Spinal cord (tissue), 10 donors: ENCODE results near the gene GOLGA6L2. TPM values are rescaled to one million over a fixed set of nuclear protein-coding genes. Genes with fewer than 3 reads are reported as not detected.
"Not testable (repeated sequence)": the region's sequence is repeated elsewhere in the genome, so short reads cannot be mapped to it uniquely, and the experiment has no call there.

Experiments
- DNase-seq, 6 donors: peaks; one replicate each; pipeline versions ENCODE4 v3.0.0 to v3.0.0-alpha.2; 2013 to 2015; ENCODE audit warnings: low spot score in 6 of 6, low read depth in 4 of 6
- H3K27ac ChIP-seq: one replicate; pipeline ENCODE4 v1.5.1; 2013; ENCODE audit warnings: low read depth, low read length, control low read depth
- H3K27me3 ChIP-seq: one replicate; pipeline ENCODE4 v1.6.1; 2013; ENCODE audit warnings: low read length; ENCODE audit not compliant: control insufficient read depth, insufficient read depth
- H3K36me3 ChIP-seq: one replicate; pipeline ENCODE4 v1.6.1; 2013; ENCODE audit warnings: low read length; ENCODE audit not compliant: control insufficient read depth, insufficient read depth
- H3K4me1 ChIP-seq: one replicate; pipeline ENCODE4 v1.6.1; 2013; ENCODE audit warnings: low read length; ENCODE audit not compliant: control insufficient read depth, insufficient read depth
- H3K4me3 ChIP-seq: one replicate; pipeline ENCODE4 v1.5.1; 2013; ENCODE audit warnings: low read depth, low read length, control low read depth
- H3K9me3 ChIP-seq: one replicate; pipeline ENCODE4 v1.6.1; 2013; ENCODE audit warnings: low read length; ENCODE audit not compliant: control insufficient read depth, insufficient read depth
- WGBS: methylation state at CpG from one replicate; pipeline ENCODE4 v1.1.5; 2013; ENCODE audit warnings: missing lambda C conversion rate; ENCODE audit not compliant: insufficient coverage; 5-methylcytosine and 5-hydroxymethylcytosine counted together
- polyA plus RNA-seq, 2 donors: library from polyadenylated mRNA; unstranded; fragments of 120-200 nt; gene quantifications; one replicate each; pipeline ENCODE4 v1.2.1, GENCODE V29; 2013; ENCODE audit not compliant: insufficient read length in 2 of 2
- total RNA-seq, 2 donors: library from RNA; depleted of rRNA in 1 of 2; stranded (reverse); fragments of 120-200 nt in 1 of 2; fragments of >200 nt in 1 of 2; gene quantifications; one replicate each; pipeline versions ENCODE4 v1.2.3 to v1.2.4, GENCODE V29; 2013 to 2014
- donor health status: healthy.

The GOLGA6L2 gene
- total and polyA plus RNA-seq, 4 donors: 0.35 to 0.60 TPM; not detected in 2

GRCh38 chr15:23412881-23413600, 34.0 kb downstream of the GOLGA6L2 start:
- WGBS: no CpG with 5 or more reads among the region's 5 CpGs
- not testable (repeated sequence) for H3K4me3 ChIP-seq, H3K27ac ChIP-seq, H3K27me3 ChIP-seq, H3K9me3 ChIP-seq, DNase-seq, H3K36me3 ChIP-seq, H3K4me1 ChIP-seq

GRCh38 chr15:23411841-23412240, 35.2 kb downstream of the GOLGA6L2 start:
- Histone ChIP-seq H3K9me3 (no peaks in the 10 kb centered on the region), H3K27ac (no peak overlapping the region), H3K36me3 (no peaks in the 10 kb centered on the region), H3K4me3 (no peak overlapping the region), H3K4me1 (no peaks in the 10 kb centered on the region), H3K27me3 (no peaks in the 10 kb centered on the region)
- no peak for DNase-seq
- 65% methylated on average over 9 of the region's 10 CpGs for WGBS

GRCh38 chr15:23403550-23403949, 43.5 kb downstream of the GOLGA6L2 start:
- H3K9me3 ChIP-seq: no peaks in the 10 kb centered on the region
- no peaks in the 10 kb centered on the region for H3K27me3 ChIP-seq
- H3K36me3 ChIP-seq: no peaks in the 10 kb centered on the region
- H3K27ac ChIP-seq: no peak overlapping the region
- no peak overlapping the region for H3K4me3 ChIP-seq
- no peak for DNase-seq
- H3K4me1 ChIP-seq: no peaks in the 10 kb centered on the region
- WGBS: 83% methylated on average over 3 of the region's 4 CpGs

GRCh38 chr15:23402544-23402943, 44.5 kb downstream of the GOLGA6L2 start:
- Histone ChIP-seq H3K4me1 (no peaks in the 10 kb centered on the region), H3K27ac (no peak overlapping the region), H3K9me3 (no peaks in the 10 kb centered on the region), H3K36me3 (no peaks in the 10 kb centered on the region), H3K27me3 (no peaks in the 10 kb centered on the region), H3K4me3 (no peak overlapping the region)
- 76% methylated on average over 5 of the region's 5 CpGs for WGBS
- no peak for DNase-seq

- no peaks in the 10 kb centered on the region for H3K36me3 ChIP-seq
- 77% methylated on average over 2 of the region's 2 CpGs for WGBS
- H3K27me3 ChIP-seq: no peaks in the 10 kb centered on the region
- H3K27ac ChIP-seq: no peak overlapping the region
- DNase-seq: no peak
- no peaks in the 10 kb centered on the region for H3K9me3 ChIP-seq
- no peaks in the 10 kb centered on the region for H3K4me1 ChIP-seq
- no peak overlapping the region for H3K4me3 ChIP-seq
Measured at GRCh38 chr15:23402140-23402539, 44.9 kb downstream of the GOLGA6L2 start.

- H3K4me1 ChIP-seq: no peaks in the 10 kb centered on the region
- DNase-seq: no peak
- H3K4me3 ChIP-seq: no peak overlapping the region
- 75% methylated on average over 8 of the region's 8 CpGs for WGBS
- H3K27me3 ChIP-seq: no peaks in the 10 kb centered on the region
- H3K27ac ChIP-seq: no peak overlapping the region
- H3K36me3 ChIP-seq: no peaks in the 10 kb centered on the region
- no peaks in the 10 kb centered on the region for H3K9me3 ChIP-seq
Measured at GRCh38 chr15:23401627-23402026, 45.4 kb downstream of the GOLGA6L2 start.

- 91% methylated on average over 4 of the region's 5 CpGs for WGBS
- not testable (repeated sequence) for H3K4me3 ChIP-seq, H3K4me1 ChIP-seq, H3K9me3 ChIP-seq, H3K27ac ChIP-seq, H3K36me3 ChIP-seq, H3K27me3 ChIP-seq, DNase-seq
Measured at GRCh38 chr15:23399207-23399606, 47.8 kb downstream of the GOLGA6L2 start.

- WGBS: 100% methylated on average over 1 of the region's 4 CpGs
- not testable (repeated sequence) for H3K9me3 ChIP-seq, H3K27ac ChIP-seq, H3K36me3 ChIP-seq, H3K4me1 ChIP-seq, H3K27me3 ChIP-seq, H3K4me3 ChIP-seq, DNase-seq
Measured at GRCh38 chr15:23398357-23398756, 48.7 kb downstream of the GOLGA6L2 start.

- H3K9me3 ChIP-seq: no peaks in the 10 kb centered on the region
- no peak overlapping the region for H3K27ac ChIP-seq
- no peaks in the 10 kb centered on the region for H3K36me3 ChIP-seq
- DNase-seq: no peak
- 85% methylated on average over 7 of the region's 7 CpGs for WGBS
- H3K27me3 ChIP-seq: no peaks in the 10 kb centered on the region
- H3K4me1 ChIP-seq: no peaks in the 10 kb centered on the region
- no peak overlapping the region for H3K4me3 ChIP-seq
Measured at GRCh38 chr15:23397779-23398178, 49.3 kb downstream of the GOLGA6L2 start.

- H3K36me3 ChIP-seq: no peaks in the 10 kb centered on the region
- WGBS: 75% methylated on average over 3 of the region's 5 CpGs
- no peaks in the 10 kb centered on the region for H3K9me3 ChIP-seq
- no peak overlapping the region for H3K27ac ChIP-seq
- no peaks in the 10 kb centered on the region for H3K4me1 ChIP-seq
- H3K4me3 ChIP-seq: no peak overlapping the region
- H3K27me3 ChIP-seq: no peaks in the 10 kb centered on the region
- no peak for DNase-seq
Measured at GRCh38 chr15:23395832-23396231, 51.2 kb downstream of the GOLGA6L2 start.
